Activated naive CD8-positive, alpha-beta T cell (primary cell): ENCODE measurements around the gene KIAA0930.

Experiments
- H3K27ac Mint-ChIP-seq: one replicate; pipeline ENCODE4 v1.8.0; 2021; ENCODE audit warnings: mixed read lengths
- H3K27me3 Mint-ChIP-seq: one replicate; pipeline ENCODE4 v1.8.0; 2021; ENCODE audit warnings: mixed read lengths
- H3K36me3 Mint-ChIP-seq: one replicate; pipeline ENCODE4 v1.8.0; 2021; ENCODE audit warnings: mixed read lengths
- H3K4me1 Mint-ChIP-seq: one replicate; pipeline ENCODE4 v1.8.0; 2021; ENCODE audit warnings: low read depth, mixed read lengths
- H3K4me3 Mint-ChIP-seq: one replicate; pipeline ENCODE4 v1.8.0; 2021; ENCODE audit warnings: mild to moderate bottlenecking, mixed read lengths
- H3K9me3 Mint-ChIP-seq: one replicate; pipeline ENCODE4 v1.8.0; 2021; ENCODE audit warnings: low read depth, mixed read lengths

KIAA0930 gene

GRCh38 chr22:45233827-45234226 lies 6.9 kb downstream of the KIAA0930 start:
- no peak overlapping the region for H3K27ac Mint-ChIP-seq
- H3K9me3 Mint-ChIP-seq: no peaks in the 10 kb centered on the region
- H3K4me3 Mint-ChIP-seq: no peak overlapping the region
- peaks cover 2% of the 10 kb centered on the region for H3K36me3 Mint-ChIP-seq
- H3K27me3 Mint-ChIP-seq: no peaks in the 10 kb centered on the region
- peaks cover 28% of the 10 kb centered on the region for H3K4me1 Mint-ChIP-seq

DNA sequence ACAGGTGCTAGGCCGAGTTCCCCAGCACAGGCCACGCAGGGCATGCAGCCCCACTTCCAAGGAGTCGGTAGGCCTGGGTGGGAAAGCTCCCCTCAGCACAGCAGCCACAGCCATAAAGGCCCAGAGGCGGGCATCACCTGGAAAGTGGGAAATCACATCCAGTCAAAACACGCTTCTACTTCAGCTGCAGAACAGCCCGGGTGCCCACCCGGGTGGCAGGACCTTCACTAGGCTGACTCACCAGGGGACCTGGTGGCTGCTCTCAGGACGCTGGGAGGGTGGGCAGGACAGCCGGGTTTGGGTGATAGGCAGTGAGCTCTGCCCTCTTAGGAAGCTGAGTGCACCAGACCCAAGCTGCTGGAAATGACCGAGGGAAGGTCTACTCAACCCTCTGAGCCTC lies 7.3 kb downstream of the KIAA0930 start:
- Mint-ChIP-seq H3K4me1 (peaks cover 25% of the 10 kb centered on the region), H3K4me3 (no peak overlapping the region), H3K27ac (no peak overlapping the region), H3K27me3 (no peaks in the 10 kb centered on the region), H3K9me3 (no peaks in the 10 kb centered on the region), H3K36me3 (peaks cover 2% of the 10 kb centered on the region)

GRCh38 chr22:45231293-45231692 lies 9.4 kb downstream of the KIAA0930 start:
- no peaks in the 10 kb centered on the region for H3K9me3 Mint-ChIP-seq
- H3K4me1 Mint-ChIP-seq: peaks cover 15% of the 10 kb centered on the region
- no peaks in the 10 kb centered on the region for H3K27me3 Mint-ChIP-seq
- no peak overlapping the region for H3K4me3 Mint-ChIP-seq
- no peak overlapping the region for H3K27ac Mint-ChIP-seq
- H3K36me3 Mint-ChIP-seq: no peaks in the 10 kb centered on the region

GRCh38 chr22:45230026-45230721 lies 10.5 kb downstream of the KIAA0930 start:
- Mint-ChIP-seq H3K9me3 (no peaks in the 10 kb centered on the region), H3K4me3 (no peak overlapping the region), H3K27ac (no peak overlapping the region), H3K36me3 (no peaks in the 10 kb centered on the region), H3K4me1 (peaks cover 9% of the 10 kb centered on the region), H3K27me3 (no peaks in the 10 kb centered on the region)

GRCh38 chr22:45229181-45229580 lies 11.5 kb downstream of the KIAA0930 start:
- no peaks in the 10 kb centered on the region for H3K27me3 Mint-ChIP-seq
- H3K4me3 Mint-ChIP-seq: no peak overlapping the region
- H3K36me3 Mint-ChIP-seq: no peaks in the 10 kb centered on the region
- H3K27ac Mint-ChIP-seq: no peak overlapping the region
- peaks cover 10% of the 10 kb centered on the region for H3K4me1 Mint-ChIP-seq
- H3K9me3 Mint-ChIP-seq: no peaks in the 10 kb centered on the region

DNA sequence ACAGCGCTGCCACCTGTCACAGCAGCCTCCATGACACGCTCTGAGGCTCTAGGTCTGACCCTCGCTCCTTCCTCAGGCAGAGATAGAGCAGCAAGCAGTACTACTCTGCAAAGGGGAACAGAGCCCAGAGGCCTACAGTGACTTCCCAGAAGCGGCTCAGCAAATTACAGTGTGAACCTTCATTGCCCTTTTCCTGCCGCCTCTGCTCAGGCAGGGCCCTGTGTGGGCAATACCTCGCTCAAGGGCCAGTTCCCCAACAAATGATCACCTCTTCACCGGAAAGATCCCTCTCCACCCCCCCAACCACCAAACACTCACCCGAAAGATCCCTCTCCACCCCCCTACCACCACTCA lies 12.3 kb downstream of the KIAA0930 start:
- Mint-ChIP-seq H3K36me3 (no peaks in the 10 kb centered on the region), H3K27me3 (no peaks in the 10 kb centered on the region), H3K4me3 (no peak overlapping the region), H3K27ac (no peak overlapping the region), H3K9me3 (no peaks in the 10 kb centered on the region), H3K4me1 (peaks cover 13% of the 10 kb centered on the region)

- peaks cover 17% of the 10 kb centered on the region for H3K4me1 Mint-ChIP-seq
- H3K4me3 Mint-ChIP-seq: no peak overlapping the region
- no peaks in the 10 kb centered on the region for H3K27me3 Mint-ChIP-seq
- no peak overlapping the region for H3K27ac Mint-ChIP-seq
- H3K9me3 Mint-ChIP-seq: no peaks in the 10 kb centered on the region
- H3K36me3 Mint-ChIP-seq: no peaks in the 10 kb centered on the region
Measured at GRCh38 chr22:45227645-45228400, 12.9 kb downstream of the KIAA0930 start.

- Mint-ChIP-seq H3K27me3 (no peaks in the 10 kb centered on the region), H3K36me3 (no peaks in the 10 kb centered on the region), H3K27ac (no peak overlapping the region), H3K4me3 (no peak overlapping the region), H3K9me3 (no peaks in the 10 kb centered on the region), H3K4me1 (peaks cover 22% of the 10 kb centered on the region)
Measured at GRCh38 chr22:45226503-45227186, 14.0 kb downstream of the KIAA0930 start.

GRCh38 chr22:45225732-45226502 lies 14.8 kb downstream of the KIAA0930 start:
- Mint-ChIP-seq H3K4me3 (no peak overlapping the region), H3K4me1 (peaks cover 27% of the 10 kb centered on the region), H3K9me3 (no peaks in the 10 kb centered on the region), H3K36me3 (no peaks in the 10 kb centered on the region), H3K27ac (no peak overlapping the region), H3K27me3 (no peaks in the 10 kb centered on the region)

DNA sequence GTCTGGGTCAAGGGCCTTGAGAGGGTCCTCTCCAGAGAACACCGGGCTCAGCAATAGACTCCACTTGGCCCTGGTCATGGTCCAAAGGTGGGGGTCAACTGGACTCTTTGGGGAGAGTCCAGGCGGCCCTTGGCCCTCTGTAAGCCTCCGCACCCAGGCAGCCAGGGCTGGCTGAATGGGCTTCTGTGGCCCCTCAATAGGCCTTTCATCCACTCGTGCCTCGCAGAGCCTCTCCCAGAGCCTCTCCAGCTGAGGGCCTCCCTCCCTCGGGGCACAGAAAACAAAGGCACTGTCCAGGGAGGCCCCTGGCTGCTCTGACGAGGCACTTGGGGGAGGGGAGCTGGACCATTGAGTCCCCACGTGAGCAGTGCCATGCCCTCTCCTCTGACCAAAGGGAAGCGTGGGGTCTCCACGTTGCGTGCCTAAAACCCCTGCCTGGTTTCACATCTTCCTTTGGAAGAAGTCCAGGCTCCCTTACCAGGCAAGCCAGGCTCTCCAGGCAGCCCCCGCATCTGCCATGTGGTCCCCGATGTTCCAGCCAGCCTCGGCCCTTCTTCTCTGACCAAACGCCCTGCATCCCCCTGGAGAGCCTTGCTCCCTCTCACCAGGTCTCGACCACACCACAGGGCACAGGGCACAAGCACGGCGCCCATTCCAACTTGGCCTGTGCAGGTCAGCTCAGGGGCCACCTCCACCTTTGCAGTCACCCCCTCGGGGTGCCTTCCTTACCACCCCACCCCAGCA lies 15.5 kb downstream of the KIAA0930 start:
- Mint-ChIP-seq H3K4me3 (no peak overlapping the region), H3K4me1 (peaks cover 26% of the 10 kb centered on the region), H3K27me3 (no peaks in the 10 kb centered on the region), H3K9me3 (no peaks in the 10 kb centered on the region), H3K27ac (no peak overlapping the region), H3K36me3 (no peaks in the 10 kb centered on the region)

DNA sequence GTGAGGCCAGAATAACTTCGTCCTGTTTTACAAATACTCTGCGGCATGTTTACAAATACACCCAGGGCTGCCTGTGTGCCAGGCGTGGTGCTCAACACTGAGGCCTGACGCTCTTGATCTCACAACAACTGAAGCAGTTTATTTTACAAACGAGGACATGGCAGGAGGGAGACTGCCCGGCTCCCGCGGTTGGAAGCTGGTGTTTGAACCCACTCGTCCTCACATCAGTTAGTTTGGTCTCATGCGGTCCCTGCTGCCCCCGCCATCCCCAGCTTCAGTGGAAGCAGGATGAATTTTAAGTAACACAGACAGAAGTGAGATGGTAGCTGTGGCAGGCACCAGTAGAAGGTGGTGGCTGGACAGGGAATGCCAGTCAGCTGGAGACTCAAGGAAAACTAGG lies 16.4 kb downstream of the KIAA0930 start:
- H3K27ac Mint-ChIP-seq: no peak overlapping the region
- H3K36me3 Mint-ChIP-seq: no peaks in the 10 kb centered on the region
- H3K9me3 Mint-ChIP-seq: no peaks in the 10 kb centered on the region
- H3K4me1 Mint-ChIP-seq: peaks cover 26% of the 10 kb centered on the region
- no peaks in the 10 kb centered on the region for H3K27me3 Mint-ChIP-seq
- H3K4me3 Mint-ChIP-seq: no peak overlapping the region

GRCh38 chr22:45223304-45224117 lies 17.2 kb downstream of the KIAA0930 start:
- no peaks in the 10 kb centered on the region for H3K36me3 Mint-ChIP-seq
- H3K4me3 Mint-ChIP-seq: no peak overlapping the region
- no peaks in the 10 kb centered on the region for H3K27me3 Mint-ChIP-seq
- no peaks in the 10 kb centered on the region for H3K9me3 Mint-ChIP-seq
- H3K4me1 Mint-ChIP-seq: peaks cover 32% of the 10 kb centered on the region
- H3K27ac Mint-ChIP-seq: no peak overlapping the region

DNA sequence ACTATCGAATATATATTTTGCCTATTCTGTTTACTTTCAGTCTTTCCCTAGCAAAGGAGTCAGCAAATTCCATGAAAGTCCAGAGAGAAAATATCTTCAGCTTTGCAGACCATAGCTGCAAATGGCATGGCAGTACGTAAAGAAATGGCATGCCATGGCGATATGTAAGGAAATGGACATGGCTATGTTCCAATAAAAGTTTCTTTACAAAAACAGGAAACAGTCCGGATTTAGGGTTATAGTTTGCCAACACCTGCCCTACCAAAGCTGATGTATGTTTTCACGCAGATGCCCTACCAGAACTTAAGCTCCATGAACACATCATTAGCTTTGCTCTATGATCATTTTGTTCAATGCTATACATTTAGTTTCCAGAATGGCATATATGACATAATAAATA lies 19.5 kb downstream of the KIAA0930 start:
- peaks cover 32% of the 10 kb centered on the region for H3K4me1 Mint-ChIP-seq
- H3K4me3 Mint-ChIP-seq: no peak overlapping the region
- no peaks in the 10 kb centered on the region for H3K9me3 Mint-ChIP-seq
- no peaks in the 10 kb centered on the region for H3K27me3 Mint-ChIP-seq
- H3K27ac Mint-ChIP-seq: no peak overlapping the region
- no peaks in the 10 kb centered on the region for H3K36me3 Mint-ChIP-seq

GRCh38 chr22:45218976-45219375 lies 21.7 kb downstream of the KIAA0930 start:
- Mint-ChIP-seq H3K27ac (no peak overlapping the region), H3K9me3 (no peaks in the 10 kb centered on the region), H3K36me3 (no peaks in the 10 kb centered on the region), H3K27me3 (no peaks in the 10 kb centered on the region), H3K4me3 (no peak overlapping the region), H3K4me1 (peaks cover 30% of the 10 kb centered on the region)
